HFFc6 (cell line): ENCODE results near the gene IFITM5. TPM values are rescaled to one million over a fixed set of nuclear protein-coding genes. Genes with fewer than 3 reads are reported as not detected.

Experiments used
- DNase-seq: peaks from one replicate; pipeline ENCODE4 v3.0.0-alpha.2; 2018
- H3K27ac Mint-ChIP-seq: 2 replicates; pipeline ENCODE4 v1.8.0; 2020; ENCODE audit warnings: mild to moderate bottlenecking, mixed read lengths
- H3K27me3 Mint-ChIP-seq: 2 replicates; pipeline ENCODE4 v1.8.0; 2021; ENCODE audit warnings: mild to moderate bottlenecking, moderate library complexity, mixed read lengths; ENCODE audit not compliant: insufficient read depth
- H3K36me3 Mint-ChIP-seq: 2 replicates; pipeline ENCODE4 v1.8.0; 2021; ENCODE audit warnings: low read depth, mixed read lengths
- H3K4me1 Mint-ChIP-seq: 2 replicates; pipeline ENCODE4 v1.8.0; 2020; ENCODE audit warnings: low read depth, mixed read lengths
- H3K4me3 Mint-ChIP-seq: 2 replicates; pipeline ENCODE4 v1.8.0; 2020; ENCODE audit warnings: mild to moderate bottlenecking, moderate library complexity, mixed read lengths
- H3K9me3 Mint-ChIP-seq: 2 replicates; pipeline ENCODE4 v1.8.0; 2020; ENCODE audit warnings: mild to moderate bottlenecking, mixed read lengths
- total RNA-seq, 6 experiments: library from RNA; stranded (reverse); fragmentation: NEBNext Ultra II Directional; extraction: Animal tissue kit (Norgen Biotek cat#: 25700); gene quantifications; 2 replicates in 1 of 6; 3 replicates in 5 of 6; pipeline ENCODE4 v1.2.3, GENCODE V29; 2021
- TF ChIP-seq, protein P1 (sequence below): fragments of 200-600 bp; sonication (generic); IDR thresholded peaks from 2 replicates; pipeline ENCODE4 v1.5.0; 2021; ENCODE audit warnings: antibody characterized with exemption, mild to moderate bottlenecking

The IFITM5 gene
- total RNA-seq, 6 experiments from 2014 or later, result not detected

DNA sequence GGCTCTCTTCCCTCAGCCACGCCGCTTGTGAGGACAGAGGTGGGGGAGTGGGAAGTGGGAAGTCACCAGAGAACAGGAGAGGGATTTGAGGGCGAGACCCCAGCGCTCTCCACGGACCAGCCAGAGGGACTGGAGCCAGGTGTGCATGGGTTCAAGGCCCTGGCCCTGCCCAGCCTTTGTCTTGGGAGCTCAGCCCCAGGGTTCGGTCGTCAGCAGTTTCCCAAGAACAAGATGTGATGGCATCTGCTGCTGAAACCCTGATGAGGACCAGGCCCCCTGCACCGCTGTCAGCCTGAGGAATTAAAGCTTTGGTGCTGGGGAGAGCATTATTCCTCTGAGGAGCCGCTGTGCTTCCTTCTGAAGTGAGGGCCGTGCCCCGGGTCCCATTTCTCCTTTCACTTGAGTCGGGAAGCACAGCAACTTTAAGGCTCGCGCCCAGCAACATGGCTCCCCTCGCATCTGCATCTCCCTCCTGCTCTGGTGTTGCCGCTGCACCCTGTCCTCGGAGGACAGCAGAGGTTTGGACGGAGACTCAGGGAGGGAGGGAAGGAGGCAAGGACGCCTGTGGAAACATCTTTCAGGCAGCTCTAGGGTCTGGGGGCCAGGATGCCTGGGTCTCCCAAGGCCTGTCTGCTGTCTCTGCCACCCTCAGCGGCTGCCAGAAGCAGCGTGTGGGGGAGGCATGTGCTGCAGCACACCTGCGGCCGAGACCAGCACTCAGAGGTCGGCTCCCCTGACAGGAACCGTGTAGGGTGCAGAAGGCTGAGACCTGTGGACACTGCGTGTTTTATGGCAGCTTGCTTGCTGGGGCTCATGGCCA is 3.8 kb downstream of the IFITM5 start:
- H3K27me3 Mint-ChIP-seq, result peaks cover 2% of the 10 kb centered on the region
- H3K9me3 Mint-ChIP-seq, result no peaks in the 10 kb centered on the region
- H3K4me1 Mint-ChIP-seq, result no peaks in the 10 kb centered on the region
- H3K4me3 Mint-ChIP-seq, result no peak overlapping the region
- no peak for DNase-seq
- TF ChIP-seq, protein P1, sequence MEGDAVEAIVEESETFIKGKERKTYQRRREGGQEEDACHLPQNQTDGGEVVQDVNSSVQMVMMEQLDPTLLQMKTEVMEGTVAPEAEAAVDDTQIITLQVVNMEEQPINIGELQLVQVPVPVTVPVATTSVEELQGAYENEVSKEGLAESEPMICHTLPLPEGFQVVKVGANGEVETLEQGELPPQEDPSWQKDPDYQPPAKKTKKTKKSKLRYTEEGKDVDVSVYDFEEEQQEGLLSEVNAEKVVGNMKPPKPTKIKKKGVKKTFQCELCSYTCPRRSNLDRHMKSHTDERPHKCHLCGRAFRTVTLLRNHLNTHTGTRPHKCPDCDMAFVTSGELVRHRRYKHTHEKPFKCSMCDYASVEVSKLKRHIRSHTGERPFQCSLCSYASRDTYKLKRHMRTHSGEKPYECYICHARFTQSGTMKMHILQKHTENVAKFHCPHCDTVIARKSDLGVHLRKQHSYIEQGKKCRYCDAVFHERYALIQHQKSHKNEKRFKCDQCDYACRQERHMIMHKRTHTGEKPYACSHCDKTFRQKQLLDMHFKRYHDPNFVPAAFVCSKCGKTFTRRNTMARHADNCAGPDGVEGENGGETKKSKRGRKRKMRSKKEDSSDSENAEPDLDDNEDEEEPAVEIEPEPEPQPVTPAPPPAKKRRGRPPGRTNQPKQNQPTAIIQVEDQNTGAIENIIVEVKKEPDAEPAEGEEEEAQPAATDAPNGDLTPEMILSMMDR, result no peak
- H3K27ac Mint-ChIP-seq, result no peak overlapping the region
- H3K36me3 Mint-ChIP-seq, result no peaks in the 10 kb centered on the region

DNA sequence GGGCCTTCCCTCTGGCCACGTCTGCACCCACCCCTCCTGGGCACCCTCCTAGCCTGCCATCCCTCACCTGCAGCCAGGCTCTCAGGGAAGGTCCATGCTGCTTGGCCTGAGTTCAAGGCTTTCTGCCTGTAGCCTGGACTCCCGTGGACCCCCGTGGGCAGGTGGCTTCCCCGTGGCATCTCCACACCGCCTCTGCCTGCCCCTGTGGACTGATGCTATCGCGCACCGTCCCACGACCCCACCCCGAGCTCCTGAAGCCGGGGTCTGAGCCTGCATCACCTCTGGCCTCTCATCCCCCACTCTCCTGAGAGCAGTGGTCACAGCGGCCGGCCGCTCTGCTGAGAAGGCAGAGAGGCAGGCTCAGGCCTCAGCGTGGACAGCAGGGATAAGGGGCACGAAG is 4.5 kb downstream of the IFITM5 start:
- DNase-seq, result no peak
- Mint-ChIP-seq H3K36me3 (no peaks in the 10 kb centered on the region), H3K27ac (no peak overlapping the region), H3K4me1 (no peaks in the 10 kb centered on the region), H3K9me3 (no peaks in the 10 kb centered on the region), H3K4me3 (no peak overlapping the region), H3K27me3 (no peaks in the 10 kb centered on the region; the same call in 1 of the 2 replicates)
- TF ChIP-seq, protein P1, result no peak

DNA sequence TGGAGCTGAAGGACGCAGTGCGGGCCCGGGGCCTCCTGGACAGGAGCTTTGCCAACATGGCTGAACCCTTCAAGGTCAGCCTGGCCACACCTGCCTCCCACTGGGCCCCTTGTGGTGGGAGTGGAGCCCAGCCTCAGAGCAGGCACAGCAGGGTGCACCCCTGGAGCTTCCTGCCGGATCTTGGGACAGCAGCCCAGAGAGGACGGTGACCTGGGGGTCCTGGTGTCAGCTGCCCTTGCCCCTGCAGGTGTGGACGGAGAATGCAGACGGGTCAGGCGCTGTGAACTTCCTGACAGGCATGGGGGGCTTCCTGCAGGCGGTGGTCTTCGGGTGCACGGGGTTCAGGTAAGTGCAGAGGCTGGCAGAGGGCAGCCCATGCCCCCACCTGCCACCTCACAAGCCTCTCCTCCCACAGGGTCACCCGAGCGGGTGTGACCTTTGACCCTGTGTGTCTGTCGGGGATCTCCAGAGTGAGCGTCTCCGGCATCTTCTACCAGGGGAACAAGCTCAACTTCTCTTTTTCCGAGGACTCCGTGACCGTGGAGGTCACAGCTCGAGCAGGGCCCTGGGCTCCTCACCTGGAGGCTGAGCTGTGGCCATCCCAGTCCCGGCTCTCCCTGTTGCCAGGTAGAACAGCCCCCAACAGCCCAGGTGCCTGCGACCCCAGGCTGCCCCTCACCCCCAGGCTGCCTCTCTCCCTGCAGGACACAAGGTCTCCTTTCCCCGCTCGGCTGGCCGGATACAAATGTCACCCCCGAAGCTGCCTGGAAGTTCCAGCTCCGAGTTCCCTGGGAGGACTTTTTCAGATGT is 5.3 kb downstream of the IFITM5 start:
- Mint-ChIP-seq H3K9me3 (no peaks in the 10 kb centered on the region), H3K4me3 (no peak overlapping the region), H3K36me3 (no peaks in the 10 kb centered on the region), H3K27ac (no peak overlapping the region), H3K4me1 (no peaks in the 10 kb centered on the region), H3K27me3 (no peaks in the 10 kb centered on the region)
- no peak for DNase-seq
- TF ChIP-seq, protein P1, result no peak

- H3K4me1 Mint-ChIP-seq, result no peaks in the 10 kb centered on the region
- no peak for DNase-seq
- H3K9me3 Mint-ChIP-seq, result no peaks in the 10 kb centered on the region
- H3K4me3 Mint-ChIP-seq, result no peak overlapping the region
- no peaks in the 10 kb centered on the region for H3K27me3 Mint-ChIP-seq
- H3K27ac Mint-ChIP-seq, result no peak overlapping the region
- TF ChIP-seq, protein P1, result no peak
- H3K36me3 Mint-ChIP-seq, result no peaks in the 10 kb centered on the region
Observed at GRCh38 chr11:293271-293851, 6.0 kb downstream of the IFITM5 start.

DNA sequence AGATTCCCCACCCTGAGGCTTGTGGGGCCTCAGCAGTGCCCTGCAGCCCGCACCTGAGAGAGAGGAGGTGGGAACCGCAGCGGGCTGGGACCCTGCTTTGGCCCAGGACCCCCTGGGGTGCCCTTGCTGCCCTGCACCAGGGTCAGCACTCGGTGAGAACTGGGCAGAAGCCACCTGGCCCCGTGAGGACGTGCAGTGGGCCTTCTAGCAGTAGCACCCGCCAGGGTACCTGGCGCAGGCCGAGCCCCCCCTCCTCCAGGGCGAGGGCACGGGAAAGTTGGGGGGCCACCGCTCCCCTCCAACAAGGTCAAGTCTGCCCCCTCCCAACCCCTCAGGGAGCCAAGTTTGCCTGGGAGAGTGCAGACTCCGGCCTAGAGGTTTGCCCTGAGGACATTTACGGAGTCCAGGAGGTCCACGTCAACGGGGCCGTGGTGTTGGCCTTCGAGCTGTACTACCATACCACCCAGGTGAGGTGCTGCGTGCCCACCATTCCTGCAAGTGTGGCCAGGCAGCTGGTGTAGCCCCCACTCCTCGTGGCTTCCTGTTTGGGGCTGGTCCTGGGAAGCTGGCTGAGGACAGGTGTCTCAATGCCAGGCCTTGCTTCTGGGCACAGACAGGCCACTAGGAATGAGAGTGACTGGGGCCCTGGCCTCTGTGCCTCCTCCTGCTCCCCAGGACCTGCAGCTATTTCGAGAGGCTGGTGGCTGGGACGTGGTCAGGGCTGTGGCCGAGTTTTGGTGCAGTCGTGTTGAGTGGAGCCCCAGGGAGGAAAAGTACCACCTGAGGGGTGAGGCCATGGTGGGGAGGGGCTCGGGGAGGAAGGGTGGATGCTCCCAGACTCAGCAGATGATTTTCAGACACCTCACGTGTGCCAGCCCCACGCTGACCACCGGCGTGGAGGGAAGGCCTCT is 6.9 kb downstream of the IFITM5 start:
- TF ChIP-seq, protein P1, result no peak
- no peak for DNase-seq
- Mint-ChIP-seq H3K36me3 (no peaks in the 10 kb centered on the region), H3K27me3 (no peaks in the 10 kb centered on the region), H3K9me3 (no peaks in the 10 kb centered on the region), H3K27ac (no peak overlapping the region), H3K4me3 (no peak overlapping the region), H3K4me1 (no peaks in the 10 kb centered on the region)
